HG03045 (cell line): ENCODE data around the gene CD302.
"Not testable (repeated sequence)": the region's sequence is repeated elsewhere in the genome, so short reads cannot be mapped to it uniquely, and the experiment has no call there.

Source experiments
- ATAC-seq: cut with Tn5 transposase; IDR thresholded peaks from one replicate; pipeline ENCODE4 v1.9.1; 2021; ENCODE audit warnings: mild to moderate bottlenecking, moderate library complexity; ENCODE audit not compliant: unreplicated experiment

The CD302 gene

GRCh38 chr2:159755014-159755413, 43.0 kb downstream of the CD302 start:
- ATAC-seq, result no peak

DNA sequence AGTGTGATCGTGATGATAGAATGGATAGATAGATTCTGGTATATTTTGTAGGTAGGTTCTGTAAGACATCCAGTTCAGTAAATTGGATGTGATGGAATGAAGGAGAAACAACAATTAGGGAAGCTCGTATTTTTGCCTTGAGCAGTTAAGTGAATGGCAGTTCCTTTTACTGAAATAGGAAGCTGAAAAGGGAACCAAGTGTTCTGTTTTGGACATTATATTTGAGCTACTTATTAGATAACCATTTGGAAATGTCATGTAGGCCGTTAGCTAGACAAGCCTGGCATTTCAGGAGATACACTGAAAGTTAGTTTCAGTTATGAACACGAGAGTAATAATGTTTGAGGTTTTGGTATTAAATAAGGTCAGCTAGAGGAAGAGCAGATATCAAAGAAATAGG, 44.2 kb downstream of the CD302 start:
- no peak for ATAC-seq

DNA sequence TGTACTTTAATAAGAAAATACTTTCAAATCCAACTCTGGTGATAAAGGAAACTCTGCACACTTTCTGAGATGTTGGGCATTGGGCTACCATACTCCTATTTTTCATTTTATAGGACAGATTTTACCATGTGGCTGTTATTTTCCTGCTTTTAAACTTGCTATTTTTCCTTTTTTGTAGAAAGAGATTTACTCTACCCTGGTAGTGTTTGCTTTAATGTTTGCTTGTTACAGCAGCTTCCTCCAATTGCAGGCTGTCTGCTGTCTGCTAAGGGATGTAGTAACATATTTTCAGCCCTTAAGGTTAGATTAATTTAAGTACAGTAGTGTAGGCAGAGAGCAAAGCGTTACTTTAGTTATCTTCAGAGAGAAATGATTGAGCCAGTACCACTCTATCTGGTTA, 47.1 kb downstream of the CD302 start:
- ATAC-seq, result no peak

- ATAC-seq, result no peak
Measured at GRCh38 chr2:159748089-159748488, 49.9 kb downstream of the CD302 start.

GRCh38 chr2:159745237-159745636, 52.8 kb downstream of the CD302 start:
- not testable (repeated sequence) for ATAC-seq

- no peak for ATAC-seq
Measured at GRCh38 chr2:159744363-159744762, 53.6 kb downstream of the CD302 start.

DNA sequence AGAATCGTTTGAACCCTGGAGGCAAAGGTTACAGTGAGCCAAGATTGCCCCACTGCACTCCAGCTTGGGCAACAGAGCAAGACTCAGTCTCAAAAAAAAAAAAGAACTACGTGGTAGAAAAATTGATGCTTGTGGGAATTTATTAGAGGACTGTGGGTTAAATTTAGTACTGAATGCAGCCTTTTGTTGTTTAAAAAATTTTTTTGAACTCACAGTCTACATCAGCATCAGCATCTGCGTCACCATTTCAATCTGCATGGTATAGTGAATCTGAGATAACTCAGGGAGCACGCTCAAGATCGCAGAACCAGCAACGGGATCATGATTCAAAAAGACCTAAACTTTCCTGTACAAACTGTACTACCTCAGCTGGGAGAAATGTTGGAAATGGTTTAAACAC, 55.2 kb downstream of the CD302 start:
- ATAC-seq, result no peak

GRCh38 chr2:159738509-159739390, 59.3 kb downstream of the CD302 start:
- no peak for ATAC-seq

DNA sequence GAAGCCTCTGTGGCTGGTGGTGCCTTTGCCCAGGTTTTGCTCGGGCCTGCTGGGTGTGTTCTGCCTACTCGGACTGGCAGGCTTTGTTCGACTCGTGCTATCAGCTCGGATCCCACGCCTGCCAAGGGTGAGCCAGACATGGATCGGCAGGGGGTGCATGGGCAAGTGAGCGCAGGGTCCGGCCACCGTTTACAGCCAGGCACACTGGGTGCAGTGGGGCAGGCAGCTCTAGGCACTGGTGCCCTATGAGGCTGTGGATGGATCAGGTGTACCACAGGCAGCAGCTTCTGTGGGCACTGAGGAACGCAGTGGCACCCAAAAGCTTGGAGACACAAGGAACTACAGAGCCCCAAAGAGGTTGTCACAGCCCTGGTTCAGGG, 60.1 kb downstream of the CD302 start:
- no peak for ATAC-seq

- ATAC-seq, result no peak
Measured at GRCh38 chr2:159737292-159737916, 60.6 kb downstream of the CD302 start.

DNA sequence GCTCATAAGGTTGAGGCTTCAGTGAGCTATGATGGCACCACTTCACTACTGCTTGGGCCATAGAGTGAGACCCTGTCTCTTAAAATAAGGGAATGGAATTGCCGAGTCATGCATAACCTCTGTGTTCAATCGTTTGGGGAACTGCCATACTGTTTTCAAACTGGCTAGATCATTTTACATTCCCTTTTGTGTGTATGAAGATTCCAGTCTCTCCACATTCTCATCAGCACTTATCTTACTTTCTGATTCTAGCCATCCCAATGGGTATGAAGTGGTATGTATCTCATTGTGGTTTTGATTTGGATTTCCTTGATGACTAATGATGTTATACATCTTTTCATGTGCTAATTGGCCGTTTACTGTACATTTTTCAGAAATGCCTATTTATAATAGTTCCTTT, 62.0 kb downstream of the CD302 start:
- no peak for ATAC-seq

DNA sequence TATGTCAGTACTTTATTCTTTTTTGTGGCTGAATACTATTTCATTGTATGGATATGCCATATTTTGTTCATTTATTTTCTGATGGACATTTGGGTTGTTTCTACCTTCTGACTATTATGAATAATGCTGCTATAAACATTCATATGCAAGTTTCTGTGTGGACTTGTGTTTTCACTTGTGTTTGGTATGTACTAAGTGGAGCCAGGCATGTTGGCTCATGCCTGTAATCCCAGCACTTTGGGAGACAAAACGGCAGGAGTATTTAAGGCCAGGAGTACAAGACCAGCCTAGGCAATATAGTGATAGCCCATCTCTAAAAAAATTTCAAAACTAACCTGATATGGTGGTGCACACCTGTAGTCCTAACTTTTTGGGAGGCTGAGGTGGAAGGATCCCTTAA, 62.4 kb downstream of the CD302 start:
- no peak for ATAC-seq

DNA sequence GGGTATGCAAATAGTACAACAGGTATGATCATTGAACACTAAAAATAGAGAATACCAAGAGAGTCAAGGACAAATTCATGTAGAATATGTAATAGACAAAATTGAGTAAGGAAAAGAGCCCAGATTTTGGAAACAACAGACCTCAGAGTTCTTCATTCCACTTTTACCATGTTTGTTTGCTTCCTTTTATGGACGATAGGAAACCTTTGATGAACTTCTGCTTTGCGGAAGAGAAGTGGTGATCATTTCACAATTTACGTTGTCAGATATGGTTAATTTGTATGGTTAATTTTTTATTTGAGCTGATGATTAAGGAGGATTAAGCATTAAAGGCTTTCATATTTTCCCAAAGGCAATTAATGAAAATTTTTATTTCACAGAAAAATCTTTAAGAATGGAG, 69.4 kb downstream of the CD302 start:
- ATAC-seq, result no peak

- no peak for ATAC-seq
Measured at GRCh38 chr2:159725713-159726112, 72.3 kb downstream of the CD302 start.

DNA sequence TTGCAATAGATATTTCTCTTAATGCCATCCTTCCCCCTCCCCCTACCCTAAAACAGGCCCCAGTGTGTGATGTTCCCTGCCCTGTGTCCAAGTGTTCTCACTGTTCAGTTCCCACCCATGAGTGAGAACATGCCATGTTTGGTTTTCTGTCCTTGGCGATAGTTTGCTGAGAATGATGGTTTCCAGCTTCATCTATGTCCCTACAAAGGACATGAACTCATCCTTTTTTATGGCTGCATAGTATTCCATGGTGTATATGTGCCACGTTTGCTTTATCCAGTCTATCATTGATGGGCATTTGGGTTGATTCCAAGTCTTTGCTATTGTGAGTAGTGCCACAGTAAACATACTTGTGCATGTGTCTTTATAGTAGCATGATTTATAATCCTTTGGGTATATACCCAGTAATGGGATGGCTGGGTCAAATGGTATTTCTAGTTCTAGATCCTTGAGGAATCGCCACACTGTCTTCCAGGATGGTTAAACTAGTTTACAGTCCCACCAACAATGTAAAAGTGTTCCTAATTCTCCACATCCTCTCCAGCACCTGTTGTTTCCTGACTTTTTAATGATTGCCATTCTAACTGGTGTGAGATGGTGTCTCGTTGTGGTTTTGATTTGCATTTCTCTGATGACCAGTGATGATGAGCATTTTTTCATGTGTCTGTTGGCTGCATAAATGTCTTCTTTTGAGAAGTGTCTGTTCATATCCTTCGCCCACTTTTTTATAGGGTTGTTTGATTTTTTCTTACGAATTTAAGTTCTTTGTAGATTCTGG, 73.0 kb downstream of the CD302 start:
- ATAC-seq, result not testable (repeated sequence)

DNA sequence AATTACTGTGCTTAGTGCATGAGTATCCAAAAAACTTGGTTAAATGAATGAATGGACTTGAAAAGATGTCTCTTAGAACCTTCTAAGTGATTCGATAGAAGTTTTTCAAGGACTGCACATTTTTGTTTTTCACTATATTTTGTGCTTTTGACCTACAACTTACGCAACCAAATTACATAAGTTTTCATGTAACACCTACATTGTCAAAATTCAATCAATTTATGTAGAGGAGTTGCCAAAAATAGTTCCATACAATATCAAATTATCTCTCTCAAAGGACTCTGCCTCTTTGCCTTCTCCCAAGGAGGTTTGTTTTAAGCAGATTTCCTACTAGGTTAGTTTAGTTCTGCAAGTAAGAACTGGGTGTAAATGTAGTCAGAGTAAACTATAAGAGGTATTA, 75.4 kb downstream of the CD302 start:
- no peak for ATAC-seq

GRCh38 chr2:159720676-159721075, 77.3 kb downstream of the CD302 start:
- no peak for ATAC-seq
